CD4-positive, alpha-beta T cell (primary cell): ENCODE data around the gene NFIA. TPM values are rescaled to one million over a fixed set of nuclear protein-coding genes. Genes with fewer than 3 reads are reported as not detected.

ENCODE experiments used
- ATAC-seq: fragments of 200-7000 bp; cut with Tn5 transposase; one replicate; pipeline ENCODE4 v1.10.0; 2022; ENCODE audit warnings: mild to moderate bottlenecking; ENCODE audit not compliant: poor library complexity
- CTCF ChIA-PET: fragments of 350-600 bp; sonication (Branson Sonifier 250); formaldehyde crosslinking; loops from one replicate; lab custom pipeline; 2021; ENCODE audit warnings: antibody characterized with exemption, inconsistent platforms; lab: Charles Lee
- POLR2A ChIA-PET: fragments of 350-600 bp; sonication (Branson Sonifier 250); formaldehyde crosslinking; loops from one replicate; lab custom pipeline; 2021; ENCODE audit warnings: antibody characterized with exemption, inconsistent platforms; lab: Charles Lee
- DNase-seq, 14 experiments: peaks; one replicate each; pipeline ENCODE4 v3.0.0-alpha.2; 2013 to 2020; ENCODE audit warnings: mixed read lengths in 2 of 14
- H3K27ac ChIP-seq, 2 donors: one replicate each; pipeline versions ENCODE4 v1.5.1 to v1.7.0; 2013; ENCODE audit warnings: low read length in 2 of 2, low read depth in 1 of 2, mild to moderate bottlenecking in 1 of 2
- H3K27me3 ChIP-seq, 2 experiments: 1 replicate in 1 of 2; 2 replicates in 1 of 2; pipeline versions ENCODE4 v1.6.1 to v1.7.0; 2013; ENCODE audit warnings: low read length in 2 of 2, control low read depth in 1 of 2, mild to moderate bottlenecking in 1 of 2, moderate library complexity in 1 of 2; ENCODE audit not compliant: insufficient read depth in 2 of 2, control insufficient read depth in 1 of 2
- H3K36me3 ChIP-seq: one replicate; pipeline ENCODE4 v1.6.1; 2013; ENCODE audit warnings: low read length, control low read depth; ENCODE audit not compliant: insufficient read depth
- H3K4me1 ChIP-seq: one replicate; pipeline ENCODE4 v1.6.1; 2013; ENCODE audit warnings: low read length, control low read depth; ENCODE audit not compliant: insufficient read depth
- H3K4me3 ChIP-seq: one replicate; pipeline ENCODE4 v1.5.1; 2013; ENCODE audit warnings: mild to moderate bottlenecking, low read length, moderate library complexity
- H3K9me3 ChIP-seq, 2 experiments: 1 replicate in 1 of 2; 2 replicates in 1 of 2; pipeline versions ENCODE4 v1.6.1 to v1.7.0; 2013; ENCODE audit warnings: low read length in 2 of 2, mild to moderate bottlenecking in 2 of 2, control low read depth in 1 of 2, moderate library complexity in 1 of 2; ENCODE audit not compliant: control insufficient read depth in 1 of 2, insufficient read depth in 1 of 2
- H3K27ac Mint-ChIP-seq: one replicate; pipeline ENCODE4 v1.8.0; 2020; ENCODE audit warnings: mixed read lengths
- H3K27me3 Mint-ChIP-seq: one replicate; pipeline ENCODE4 v1.8.0; 2021; ENCODE audit warnings: mixed read lengths
- H3K36me3 Mint-ChIP-seq: one replicate; pipeline ENCODE4 v1.8.0; 2021; ENCODE audit warnings: low read depth, mixed read lengths
- H3K4me1 Mint-ChIP-seq: one replicate; pipeline ENCODE4 v1.8.0; 2021; ENCODE audit warnings: low read depth, mixed read lengths
- H3K4me3 Mint-ChIP-seq: one replicate; pipeline ENCODE4 v1.8.0; 2020; ENCODE audit warnings: mild to moderate bottlenecking, mixed read lengths
- H3K9me3 Mint-ChIP-seq: one replicate; pipeline ENCODE4 v1.8.0; 2020; ENCODE audit warnings: mixed read lengths
- intact Hi-C, 2 experiments: fragments of 100-400 bp; cut with DNase I in 1 of 2; cut with micrococcal nuclease in 1 of 2; formaldehyde crosslinking; loops; one replicate each; pipeline versions ENCODE4 v1.15.1 to v1.9.0; 2023 to 2025; cut with DNase I, micrococcal nuclease
- total RNA-seq, 174 experiments: library from RNA in 2 of 174; stranded (reverse) in 2 of 174; gene quantifications; one replicate each; pipeline ENCODE4 v1.2.3 and lab custom pipeline; 2021 to 2026
- TF ChIP-seq, protein P1 (sequence below): fragments of 200-600 bp; IDR thresholded peaks from one replicate; pipeline ENCODE4 v1.8.0; 2022; ENCODE audit warnings: antibody characterized with exemption, mild to moderate bottlenecking

NFIA gene
- total RNA-seq, 2 experiments from 2014 or later: 4.8 to 5.9 TPM

DNA sequence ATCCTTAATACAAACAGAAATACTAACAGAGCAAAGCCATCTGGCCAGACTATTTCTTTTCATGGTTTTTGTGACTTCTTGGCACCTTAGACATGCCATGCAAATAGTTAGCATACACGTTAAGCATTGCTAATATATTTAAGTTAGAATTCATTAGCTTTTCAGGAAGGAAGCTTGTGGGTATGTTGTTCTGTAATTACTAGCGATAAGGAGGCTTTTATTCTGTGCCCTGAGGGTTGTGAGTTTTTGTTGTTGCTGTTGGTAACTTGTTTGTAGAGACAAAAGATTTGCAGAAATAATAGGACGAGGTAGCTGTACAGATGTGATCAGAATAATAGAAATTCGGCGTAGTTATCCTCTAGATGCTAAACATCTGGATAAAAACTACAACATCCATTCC is 337.3 kb downstream of the NFIA start:
- ChIA-PET CTCF (no interaction called here), POLR2A (no interaction called here)
- TF ChIP-seq, protein P1, sequence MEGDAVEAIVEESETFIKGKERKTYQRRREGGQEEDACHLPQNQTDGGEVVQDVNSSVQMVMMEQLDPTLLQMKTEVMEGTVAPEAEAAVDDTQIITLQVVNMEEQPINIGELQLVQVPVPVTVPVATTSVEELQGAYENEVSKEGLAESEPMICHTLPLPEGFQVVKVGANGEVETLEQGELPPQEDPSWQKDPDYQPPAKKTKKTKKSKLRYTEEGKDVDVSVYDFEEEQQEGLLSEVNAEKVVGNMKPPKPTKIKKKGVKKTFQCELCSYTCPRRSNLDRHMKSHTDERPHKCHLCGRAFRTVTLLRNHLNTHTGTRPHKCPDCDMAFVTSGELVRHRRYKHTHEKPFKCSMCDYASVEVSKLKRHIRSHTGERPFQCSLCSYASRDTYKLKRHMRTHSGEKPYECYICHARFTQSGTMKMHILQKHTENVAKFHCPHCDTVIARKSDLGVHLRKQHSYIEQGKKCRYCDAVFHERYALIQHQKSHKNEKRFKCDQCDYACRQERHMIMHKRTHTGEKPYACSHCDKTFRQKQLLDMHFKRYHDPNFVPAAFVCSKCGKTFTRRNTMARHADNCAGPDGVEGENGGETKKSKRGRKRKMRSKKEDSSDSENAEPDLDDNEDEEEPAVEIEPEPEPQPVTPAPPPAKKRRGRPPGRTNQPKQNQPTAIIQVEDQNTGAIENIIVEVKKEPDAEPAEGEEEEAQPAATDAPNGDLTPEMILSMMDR: no peak
- no peak overlapping the region for H3K4me3 ChIP-seq
- no peaks in the 10 kb centered on the region for H3K9me3 ChIP-seq
- DNase-seq: no peak
- Mint-ChIP-seq H3K27me3 (no peaks in the 10 kb centered on the region), H3K4me3 (no peak overlapping the region), H3K36me3 (no peaks in the 10 kb centered on the region), H3K9me3 (no peaks in the 10 kb centered on the region), H3K27ac (no peak overlapping the region), H3K4me1 (no peaks in the 10 kb centered on the region)
- no peak for ATAC-seq
- H3K27me3 ChIP-seq: no peaks in the 10 kb centered on the region
- no peaks in the 10 kb centered on the region for H3K36me3 ChIP-seq
- intact Hi-C loops: no loop called here
- no peak overlapping the region for H3K27ac ChIP-seq
- H3K4me1 ChIP-seq: no peaks in the 10 kb centered on the region

DNA sequence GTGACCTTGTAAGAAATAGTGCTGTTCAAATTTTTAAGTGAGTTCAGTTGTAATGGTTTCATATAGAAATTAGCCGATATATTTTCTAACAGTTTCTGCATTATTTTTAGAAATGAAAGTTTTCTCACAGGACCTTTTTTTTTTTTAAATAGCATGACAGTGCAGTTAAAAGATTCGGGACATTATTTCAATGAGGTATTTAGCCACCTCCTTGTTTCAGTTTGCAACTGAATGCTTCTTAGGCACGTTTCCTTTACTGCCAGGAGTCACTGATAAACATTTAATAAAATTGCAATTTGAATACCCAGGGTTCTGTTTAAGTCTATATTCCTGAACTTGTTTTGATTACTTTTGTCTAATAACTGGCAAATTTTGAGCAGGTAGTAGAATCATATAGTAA is 337.9 kb downstream of the NFIA start:
- Mint-ChIP-seq H3K27ac (no peak overlapping the region), H3K4me1 (no peaks in the 10 kb centered on the region), H3K27me3 (no peaks in the 10 kb centered on the region), H3K36me3 (no peaks in the 10 kb centered on the region), H3K4me3 (no peak overlapping the region), H3K9me3 (no peaks in the 10 kb centered on the region)
- TF ChIP-seq, protein P1: no peak
- ATAC-seq (no peak), DNase-seq (no peak)
- Histone ChIP-seq H3K9me3 (no peaks in the 10 kb centered on the region), H3K4me3 (no peak overlapping the region), H3K4me1 (no peaks in the 10 kb centered on the region), H3K27me3 (no peaks in the 10 kb centered on the region), H3K36me3 (no peaks in the 10 kb centered on the region), H3K27ac (no peak overlapping the region)
- intact Hi-C loops: no loop called here
- CTCF ChIA-PET: no interaction called here
- POLR2A ChIA-PET: no interaction called here

DNA sequence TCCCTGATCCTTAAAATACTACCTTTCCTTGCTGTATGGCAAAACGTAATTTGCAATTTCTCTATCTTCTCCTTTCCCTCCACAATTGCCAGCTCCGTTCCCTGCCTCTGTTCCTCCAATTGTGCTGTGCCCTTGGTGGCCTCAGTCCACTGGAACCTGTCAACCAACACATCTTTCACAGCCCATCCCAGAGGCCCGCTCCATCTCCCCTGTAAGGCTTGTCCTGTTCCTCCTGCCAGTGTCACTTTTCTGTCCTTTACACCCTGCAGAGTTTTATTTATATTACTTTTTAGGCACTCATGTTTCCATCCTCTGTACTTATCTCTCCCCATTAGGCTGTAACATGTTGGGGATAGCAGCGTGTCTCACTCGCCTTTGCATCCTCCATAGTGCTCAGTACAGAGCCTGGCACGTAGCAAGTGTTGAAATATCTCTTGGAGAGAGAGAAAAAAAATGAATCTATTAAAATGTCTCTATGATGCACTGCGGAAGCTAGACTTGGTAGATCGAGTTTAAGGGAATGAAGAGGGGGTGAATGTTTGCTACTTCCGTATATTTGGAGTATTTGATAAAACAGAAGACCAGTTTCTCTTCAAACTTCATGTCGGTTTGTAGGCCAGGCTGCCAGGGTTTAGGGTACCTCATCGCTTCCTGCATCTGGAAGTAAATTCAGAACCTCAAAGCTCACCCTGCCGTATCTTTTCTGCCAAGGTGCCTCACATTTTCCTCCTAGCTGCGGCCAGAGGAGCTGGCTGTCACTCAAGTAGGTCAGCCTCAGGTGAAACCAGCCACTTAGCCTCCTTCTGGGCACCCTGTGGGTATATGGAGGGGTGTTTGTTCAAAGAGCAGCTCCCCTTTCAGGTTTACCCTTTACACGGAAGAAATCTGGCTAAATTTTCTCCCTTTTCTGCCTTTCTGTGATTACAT is 338.8 kb downstream of the NFIA start:
- Histone ChIP-seq H3K27ac (no peak overlapping the region), H3K4me1 (no peaks in the 10 kb centered on the region), H3K9me3 (no peaks in the 10 kb centered on the region), H3K4me3 (no peak overlapping the region), H3K36me3 (no peaks in the 10 kb centered on the region), H3K27me3 (no peaks in the 10 kb centered on the region)
- Mint-ChIP-seq H3K4me3 (no peak overlapping the region), H3K27me3 (no peaks in the 10 kb centered on the region), H3K4me1 (no peaks in the 10 kb centered on the region), H3K36me3 (no peaks in the 10 kb centered on the region), H3K9me3 (no peaks in the 10 kb centered on the region), H3K27ac (no peak overlapping the region)
- ChIA-PET POLR2A (no interaction called here), CTCF (no interaction called here)
- TF ChIP-seq, protein P1: no peak
- ATAC-seq: no peak
- DNase-seq: no peak
- intact Hi-C loops: no loop called here
